HG03060 (cell line): ENCODE results near the gene ZNF423.
"Not testable (repeated sequence)": the region's sequence is repeated elsewhere in the genome, so short reads cannot be mapped to it uniquely, and the experiment has no call there.

Source experiments
- ATAC-seq: cut with Tn5 transposase; IDR thresholded peaks from one replicate; pipeline ENCODE4 v1.9.1; 2021; ENCODE audit warnings: low read depth, moderate number of reproducible peaks; ENCODE audit not compliant: unreplicated experiment

ZNF423 gene

GRCh38 chr16:49576173-49576494 lies 279.8 kb downstream of the ZNF423 start:
- no peak for ATAC-seq

DNA sequence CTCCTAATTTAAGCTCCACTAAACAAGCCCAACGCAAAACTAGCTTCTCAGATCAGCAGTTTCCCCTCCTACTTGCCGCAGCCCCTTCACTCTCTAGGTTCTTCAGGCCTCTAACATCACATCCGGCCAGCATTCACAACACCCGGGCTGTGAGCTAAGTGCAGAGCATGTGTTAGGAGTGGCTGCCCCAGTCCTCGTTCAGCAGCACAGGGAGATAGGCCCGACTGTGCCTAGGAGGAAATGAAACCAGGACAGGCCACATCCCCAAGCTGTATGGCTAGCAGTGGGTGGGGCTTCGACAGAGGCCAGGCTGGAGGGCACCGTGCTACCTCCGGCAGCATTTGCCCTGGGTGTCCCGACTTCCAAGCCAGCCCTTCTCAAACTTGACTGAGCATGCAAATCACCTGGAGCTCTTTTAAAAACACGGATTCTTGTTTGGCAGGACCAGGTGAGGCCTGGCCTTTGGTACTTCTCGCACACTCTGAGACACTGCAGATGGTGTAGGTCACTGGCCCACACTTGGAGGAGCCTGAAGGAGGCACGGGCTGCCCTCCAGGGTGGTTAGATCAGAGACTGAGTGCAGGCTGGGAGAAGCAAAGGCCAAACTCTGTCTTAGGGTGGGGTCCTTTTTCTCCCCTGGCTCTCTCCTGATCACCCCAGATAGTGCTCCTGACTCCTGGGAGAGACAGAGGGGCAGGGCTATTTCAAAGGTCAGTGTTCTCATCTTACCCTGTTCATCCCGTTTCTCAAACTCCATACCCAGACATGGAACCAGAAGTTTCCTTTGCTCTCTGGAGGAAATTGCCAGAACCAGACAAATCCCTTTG lies 280.4 kb downstream of the ZNF423 start:
- peak; percentile 97 for ATAC-seq

DNA sequence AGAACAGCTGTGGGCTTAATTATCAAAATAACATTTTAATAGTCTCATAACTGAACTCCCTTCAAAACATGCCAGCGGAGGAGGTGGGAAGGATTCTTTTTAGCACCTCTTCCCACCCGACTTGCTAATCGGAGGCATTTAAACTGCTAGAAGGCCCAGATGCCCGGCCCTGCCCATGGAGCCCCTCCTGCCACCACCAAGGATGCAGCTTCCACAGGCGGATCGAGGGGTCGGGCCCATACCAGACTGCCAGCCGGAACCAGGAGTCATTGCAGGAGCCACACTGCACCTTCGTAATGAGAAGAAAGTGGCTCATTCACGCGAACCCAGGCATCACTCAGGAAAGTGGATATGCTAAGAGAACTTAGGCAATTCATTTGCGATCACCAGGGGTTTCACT lies 281.1 kb downstream of the ZNF423 start:
- ATAC-seq = no peak

GRCh38 chr16:49567950-49568349 lies 288.0 kb downstream of the ZNF423 start:
- ATAC-seq = no peak

DNA sequence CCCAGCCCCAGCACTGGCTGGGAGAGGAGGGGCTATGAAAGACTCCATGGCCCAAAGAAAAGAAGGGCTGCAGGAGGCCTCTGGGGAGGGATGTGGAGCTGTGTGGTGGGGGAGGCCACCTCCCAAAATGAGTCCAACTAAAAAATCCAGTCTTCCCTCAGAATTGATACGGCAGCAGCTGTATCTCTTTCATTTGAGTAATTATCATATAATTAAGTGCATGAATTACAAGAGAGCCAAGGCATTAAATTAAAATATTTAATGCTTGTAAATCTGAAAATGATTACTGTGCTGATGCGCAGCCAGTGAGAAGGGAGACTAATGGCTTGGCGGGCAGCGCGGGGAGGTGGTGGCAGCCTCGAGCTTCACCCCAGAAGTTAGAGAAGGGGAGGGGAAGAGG lies 289.5 kb downstream of the ZNF423 start:
- no peak for ATAC-seq

GRCh38 chr16:49564496-49565229 lies 291.2 kb downstream of the ZNF423 start:
- ATAC-seq = no peak

- ATAC-seq = no peak
Measured at GRCh38 chr16:49563666-49564065, 292.2 kb downstream of the ZNF423 start.

- ATAC-seq = not testable (repeated sequence)
Measured at GRCh38 chr16:49562894-49563293, 293.0 kb downstream of the ZNF423 start.

DNA sequence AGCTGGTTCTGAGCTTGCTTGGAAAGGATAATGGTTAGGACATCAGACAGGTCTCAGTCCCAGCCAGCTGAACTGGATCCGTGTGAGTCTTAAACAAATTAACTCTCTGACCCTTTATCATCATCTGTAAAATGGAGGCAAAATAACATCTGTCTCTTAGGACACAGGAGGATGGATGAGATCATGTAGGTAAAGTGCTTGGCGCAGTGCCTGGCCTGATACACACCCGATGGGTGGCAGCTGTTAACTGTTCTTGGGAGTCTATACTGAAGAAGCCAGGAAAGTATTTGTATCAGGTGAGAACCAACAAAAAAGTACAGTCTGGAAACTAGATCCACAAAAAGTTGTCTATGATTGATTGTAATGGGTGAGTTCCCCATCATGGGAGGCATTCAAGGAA lies 293.7 kb downstream of the ZNF423 start:
- ATAC-seq = no peak

GRCh38 chr16:49560004-49560830 lies 295.7 kb downstream of the ZNF423 start:
- ATAC-seq = no peak

GRCh38 chr16:49559242-49559641 lies 296.7 kb downstream of the ZNF423 start:
- ATAC-seq = no peak

DNA sequence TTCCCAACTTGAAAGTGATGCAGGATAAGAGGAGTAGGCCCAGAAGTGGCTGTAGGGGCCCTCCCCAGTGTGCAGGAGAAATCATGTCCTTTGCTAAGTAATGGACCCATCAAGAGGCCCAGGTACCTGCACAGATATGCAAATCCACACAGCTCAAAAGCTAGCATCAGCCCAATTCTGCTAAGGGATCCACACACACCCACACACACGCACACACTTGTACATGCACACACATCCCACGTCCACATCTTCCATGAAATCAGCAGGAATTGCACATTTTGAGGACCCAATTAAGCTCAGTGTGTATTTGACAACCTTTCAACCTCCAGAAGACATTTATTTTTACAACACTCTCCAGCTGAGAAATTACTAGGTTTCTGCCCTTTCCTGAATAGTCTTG lies 297.5 kb downstream of the ZNF423 start:
- no peak for ATAC-seq

- no peak for ATAC-seq
Measured at GRCh38 chr16:49556606-49557446, 299.1 kb downstream of the ZNF423 start.

- no peak for ATAC-seq
Measured at GRCh38 chr16:49556249-49556605, 299.7 kb downstream of the ZNF423 start.

DNA sequence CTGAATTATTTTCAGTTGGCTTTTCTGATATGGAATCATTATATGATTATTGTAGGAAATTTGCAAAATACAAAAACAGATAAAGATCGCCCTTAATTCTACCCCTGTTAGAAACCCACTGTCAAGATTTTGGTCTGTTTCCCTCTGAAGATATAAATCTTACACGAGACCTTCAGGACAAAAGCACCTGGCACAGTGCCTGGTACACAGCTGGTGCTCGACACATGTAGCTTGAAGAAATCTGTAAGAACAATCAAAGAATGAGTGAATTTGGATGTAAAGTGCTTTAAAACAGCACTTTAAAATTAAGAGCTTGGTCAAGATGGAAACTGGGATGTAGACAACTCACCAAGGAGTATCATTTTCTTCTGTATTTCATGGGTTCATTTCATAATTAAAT lies 301.2 kb downstream of the ZNF423 start:
- no peak for ATAC-seq

DNA sequence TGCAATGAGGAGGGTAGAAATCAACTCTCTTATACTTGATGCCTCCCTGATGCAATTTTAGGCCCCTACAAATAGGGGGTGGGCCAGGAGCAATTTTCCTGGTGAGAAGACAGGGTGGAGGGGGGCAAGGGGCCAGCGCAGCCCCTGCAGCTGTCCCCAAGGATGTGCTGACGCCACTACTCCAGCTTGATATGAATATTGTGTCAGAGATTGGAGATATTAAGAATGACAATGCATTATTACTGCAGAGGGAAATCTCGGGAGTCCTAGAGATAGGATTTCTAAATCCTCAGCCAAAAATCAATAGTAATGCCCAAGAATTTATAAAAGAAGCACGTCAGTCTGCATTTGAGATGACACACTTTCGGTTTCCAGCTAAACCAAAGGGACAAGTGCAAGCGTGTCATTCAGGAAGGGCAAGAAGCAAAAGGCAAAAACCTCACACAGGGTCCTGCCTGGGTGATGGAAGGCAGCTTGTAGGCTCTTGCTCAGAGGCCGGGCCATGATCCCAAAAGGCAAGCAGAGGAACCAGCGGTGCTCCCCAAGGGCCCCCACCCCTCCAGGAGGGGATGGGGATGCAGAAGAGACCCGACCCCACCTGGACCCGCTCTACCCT lies 303.5 kb downstream of the ZNF423 start:
- no peak for ATAC-seq

GRCh38 chr16:49550666-49551065 lies 305.2 kb downstream of the ZNF423 start:
- no peak for ATAC-seq

DNA sequence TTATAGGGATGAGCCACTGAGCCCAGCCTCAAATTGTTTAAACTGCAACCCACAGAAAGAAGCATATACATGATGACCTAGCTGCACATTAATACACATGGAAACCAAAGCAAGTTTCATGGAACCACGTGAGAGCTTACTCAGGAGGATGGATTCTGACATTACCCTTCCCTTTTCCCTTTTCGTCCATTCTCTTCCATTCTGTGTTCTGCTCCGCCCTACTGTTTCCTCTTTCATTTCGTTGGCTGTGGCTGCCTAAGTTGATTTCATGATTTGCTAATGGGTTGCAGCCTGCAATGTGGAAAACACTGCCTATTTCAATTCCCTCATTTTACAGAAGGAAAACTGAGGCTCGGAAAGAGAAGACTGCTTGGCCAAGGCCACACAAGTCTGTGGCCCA lies 305.8 kb downstream of the ZNF423 start:
- no peak for ATAC-seq

DNA sequence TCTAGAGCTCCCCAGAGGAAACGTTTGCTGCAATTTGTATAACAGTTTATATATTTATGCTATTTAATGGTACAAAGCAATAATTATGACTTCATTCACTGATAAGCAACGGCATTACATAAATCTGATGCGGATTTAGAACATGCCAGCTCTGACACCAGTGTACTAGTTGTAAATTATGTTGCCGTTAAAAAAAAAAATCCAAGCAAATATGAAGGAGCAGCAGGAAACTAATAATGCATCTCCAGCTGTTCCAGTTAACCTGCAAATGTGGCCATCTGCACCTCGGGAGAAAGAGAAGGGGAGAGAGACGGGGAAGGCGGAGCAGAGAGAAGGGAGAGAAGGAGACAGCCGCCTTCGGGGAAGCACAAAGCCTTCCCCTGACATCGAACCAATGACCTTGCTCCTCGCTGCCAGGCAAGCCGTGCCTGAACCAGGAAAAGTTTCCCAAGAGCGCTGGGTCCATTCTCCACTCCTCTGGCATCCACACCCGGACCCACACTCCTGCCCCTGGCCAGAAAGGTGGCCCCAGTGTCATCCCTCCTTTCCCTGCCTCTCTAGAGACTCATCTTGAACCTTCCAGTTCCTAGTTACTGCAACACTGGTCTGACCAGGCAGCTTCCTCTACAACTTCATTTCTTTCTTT lies 307.5 kb downstream of the ZNF423 start:
- ATAC-seq = no peak

DNA sequence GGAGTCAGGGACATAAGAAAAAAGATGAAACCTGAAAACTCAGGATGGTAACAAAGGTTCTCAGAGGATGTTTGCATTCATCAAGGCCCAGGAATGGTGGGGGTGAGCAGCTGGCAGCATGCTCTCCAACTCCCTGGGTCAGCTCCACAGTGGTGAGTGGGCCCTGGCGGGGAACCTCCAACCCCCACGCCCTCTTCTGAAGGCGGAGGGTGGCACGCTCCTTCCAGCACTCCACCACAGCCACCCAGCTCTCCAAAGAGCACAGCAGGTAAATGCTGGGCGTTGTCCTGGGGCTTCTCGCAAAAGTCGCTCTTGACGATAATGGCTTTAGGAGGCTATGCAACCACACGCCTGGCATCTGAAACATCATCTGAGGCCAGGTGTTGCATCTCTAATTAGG lies 308.5 kb downstream of the ZNF423 start:
- ATAC-seq = no peak
